Cardiac fibroblast (primary cell): ENCODE results near the gene ARTN.

Experiments used
- DNase-seq, 2 donors: peaks; one replicate each; pipeline versions ENCODE4 v3.0.0 to v3.0.0-alpha.2; 2010; ENCODE audit warnings: low read depth in 2 of 2
- H3K4me3 ChIP-seq, 2 donors: replicated peaks in 1 of 2; 1 replicate in 1 of 2; 2 replicates in 1 of 2; pipeline ENCODE4 v1.5.1; 2011; ENCODE audit warnings: low read depth in 2 of 2, low read length in 2 of 2, mild to moderate bottlenecking in 2 of 2, moderate library complexity in 1 of 2
- CTCF ChIP-seq: IDR thresholded peaks from one replicate; pipeline ENCODE4 v1.5.1; 2011; ENCODE audit warnings: low read depth, mild to moderate bottlenecking, low read length, inconsistent platforms

The ARTN gene

GRCh38 chr1:43963006-43963405 is 29.4 kb downstream of the ARTN start:
- H3K4me3 ChIP-seq, result no peak overlapping the region
- no peak for TF ChIP-seq CTCF
- DNase-seq, result no peak

- DNase-seq, result no peak
- H3K4me3 ChIP-seq, result no peak overlapping the region
- no peak for TF ChIP-seq CTCF
These were observed 30.3 kb downstream of the ARTN start for GRCh38 chr1:43963890-43964289.

- DNase-seq, result no peak
- no peak for TF ChIP-seq CTCF
- H3K4me3 ChIP-seq, result no peak overlapping the region
These were observed 31.7 kb downstream of the ARTN start for GRCh38 chr1:43965316-43965715.

- TF ChIP-seq CTCF, result no peak
- no peak overlapping the region for H3K4me3 ChIP-seq
- DNase-seq, result peak; percentile 39 to 49
These were observed 34.8 kb downstream of the ARTN start for GRCh38 chr1:43968348-43968948.

GRCh38 chr1:43969416-43969745 is 35.8 kb downstream of the ARTN start:
- no peak for TF ChIP-seq CTCF
- no peak overlapping the region for H3K4me3 ChIP-seq
- no peak for DNase-seq

- H3K4me3 ChIP-seq, result peak within 1 kb of the TSS; percentile 92 to 94
- peak; percentile 97 to 98 for DNase-seq
- peak; percentile 5 for TF ChIP-seq CTCF
These were observed 36.3 kb downstream of the ARTN start, which contains the start of gene DPH2 for GRCh38 chr1:43969746-43970466. TSS of gene DPH2 (plus strand) at chr1:43970010. CDS start at chr1:43970176, 166 bp downstream.
